Measurements from ENCODE around the gene OTX1.
"Not testable (repeated sequence)": the region's sequence is repeated elsewhere in the genome, so short reads cannot be mapped to it uniquely, and the experiment has no call there.

The OTX1 gene

DNA sequence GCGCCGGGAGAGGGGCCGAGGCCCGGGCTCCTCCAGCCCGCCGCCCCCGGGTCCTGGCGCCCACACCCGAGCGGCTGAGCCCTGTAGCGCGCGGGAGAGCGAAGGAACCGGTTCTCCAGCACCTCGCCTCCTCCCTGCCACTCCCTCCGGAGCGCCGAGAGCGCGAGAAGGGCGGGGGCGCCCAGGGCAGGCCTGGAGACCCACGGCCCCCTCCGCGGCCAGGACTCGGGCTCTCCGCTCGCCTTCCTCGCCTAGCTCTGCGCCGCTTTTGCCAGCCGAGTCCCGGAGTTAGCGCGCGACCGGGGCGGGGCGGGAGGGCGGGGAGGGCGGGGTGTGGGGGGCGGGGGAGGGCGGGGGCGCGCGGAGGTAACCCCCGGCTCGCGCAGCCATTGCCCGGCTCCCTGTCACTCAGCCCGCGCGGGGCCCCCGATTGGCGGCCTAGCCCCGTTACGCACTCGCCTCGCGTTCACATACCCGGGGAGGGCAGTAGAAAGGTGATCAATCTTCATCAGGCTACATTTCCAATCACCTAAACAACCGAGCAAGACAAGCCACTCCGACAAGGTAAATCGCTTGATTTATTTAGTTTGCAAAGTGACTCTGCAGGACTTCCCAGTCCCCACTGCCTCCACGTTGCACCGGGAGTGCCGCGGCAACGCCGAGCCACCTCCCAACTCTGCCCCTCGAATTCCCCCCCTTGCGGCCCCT, at the start of gene OTX1:
OTX1 (plus strand) TSS at position 497 of the 708 bp plus-strand sequence. CDS start 2,161 bp downstream, outside the sequence.
- DNase-seq: peak; percentile 81

- DNase-seq: no peak
Observed at GRCh38 chr2:63001576-63001975, 49.1 kb upstream of the OTX1 start.

DNA sequence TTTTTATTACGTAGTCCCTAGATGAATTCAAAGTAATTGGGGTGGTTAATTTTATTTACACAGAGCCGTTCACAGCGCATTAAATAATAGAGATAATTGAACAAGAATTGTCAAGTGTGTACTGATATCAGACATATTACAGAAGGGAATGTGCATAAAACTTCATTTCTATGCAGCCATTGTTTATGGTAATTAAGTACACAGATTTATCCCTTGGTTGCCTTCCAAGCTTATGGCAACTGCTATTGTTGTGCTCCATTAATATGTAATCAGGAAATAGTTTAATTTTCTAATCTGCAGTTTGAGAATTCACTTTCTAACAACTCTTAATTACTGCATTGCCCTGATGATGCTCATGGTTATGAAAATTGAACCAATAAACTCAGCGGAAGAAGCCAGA, 47.3 kb upstream of the OTX1 start:
- DNase-seq: no peak

DNA sequence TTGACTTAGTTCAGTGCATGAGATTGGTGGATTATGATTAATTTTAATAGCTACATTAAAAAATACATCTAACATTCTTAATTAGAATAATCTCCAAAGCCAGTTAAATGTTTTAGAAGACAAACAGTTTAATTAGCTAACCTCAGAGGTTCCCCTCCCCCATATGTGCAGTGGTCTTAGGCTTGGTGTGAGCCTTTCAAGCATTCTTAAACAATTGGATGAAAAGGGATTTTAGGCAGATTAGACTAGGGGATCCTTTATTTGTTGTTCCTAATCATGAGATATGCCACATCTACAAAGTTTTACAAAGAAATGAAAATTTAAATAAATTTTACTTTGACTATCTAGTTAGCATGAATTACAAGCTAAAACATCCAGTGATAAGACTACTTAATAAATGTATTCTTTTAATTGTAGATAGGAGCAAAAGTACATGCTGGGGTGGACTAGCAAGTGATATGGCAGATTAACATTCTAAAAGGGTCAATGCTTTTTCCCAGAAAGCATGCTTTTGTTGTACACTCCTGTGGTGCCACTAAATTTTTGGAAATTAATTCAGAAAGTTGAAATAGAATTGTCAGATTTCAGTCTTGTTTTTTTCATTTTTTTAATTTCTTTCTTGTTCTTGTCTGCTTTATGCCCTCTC, 42.7 kb upstream of the OTX1 start:
- DNase-seq: no peak

- DNase-seq: no peak
Observed at GRCh38 chr2:63008838-63009237, 41.8 kb upstream of the OTX1 start.

DNA sequence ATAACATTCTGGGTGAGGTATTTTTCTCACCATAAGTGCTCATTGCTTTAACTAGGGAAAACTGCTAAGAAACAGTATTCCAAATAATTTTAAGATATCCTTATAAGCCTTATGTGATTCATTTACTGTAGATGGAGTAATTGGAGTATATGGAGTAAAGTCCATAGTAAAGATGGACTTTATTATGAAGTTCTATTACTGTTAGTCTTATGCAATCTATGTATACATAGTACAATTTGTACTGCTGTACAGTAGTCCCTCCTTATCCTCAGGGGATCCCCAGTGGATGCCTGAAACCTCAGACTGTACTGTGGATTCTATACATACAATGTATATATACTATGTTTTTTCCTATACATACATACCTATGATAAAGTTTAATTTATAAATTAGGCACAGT, 41.1 kb upstream of the OTX1 start:
- DNase-seq: no peak

DNA sequence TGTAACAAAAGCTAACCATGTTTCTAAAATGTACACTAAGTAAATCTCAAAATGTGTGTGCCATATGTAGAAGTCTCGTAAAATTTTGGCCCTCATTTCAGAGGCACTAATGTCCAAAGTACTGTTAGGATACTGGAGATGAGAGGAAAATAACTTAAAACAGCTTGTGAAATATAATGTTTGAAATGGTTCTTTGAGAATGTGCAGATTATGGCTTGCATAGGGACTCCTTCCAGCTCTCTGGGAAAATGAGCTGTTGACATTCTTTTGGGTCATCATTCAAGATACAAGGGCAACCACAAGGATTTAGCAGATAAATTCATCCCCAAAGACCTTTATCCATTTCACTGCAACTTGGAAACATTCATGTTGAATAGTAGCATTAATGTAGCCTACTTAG, 38.1 kb upstream of the OTX1 start:
- no peak for DNase-seq

GRCh38 chr2:63013438-63013837, 37.2 kb upstream of the OTX1 start:
- no peak for DNase-seq

- no peak for DNase-seq
Observed at GRCh38 chr2:63015389-63015788, 35.2 kb upstream of the OTX1 start.

DNA sequence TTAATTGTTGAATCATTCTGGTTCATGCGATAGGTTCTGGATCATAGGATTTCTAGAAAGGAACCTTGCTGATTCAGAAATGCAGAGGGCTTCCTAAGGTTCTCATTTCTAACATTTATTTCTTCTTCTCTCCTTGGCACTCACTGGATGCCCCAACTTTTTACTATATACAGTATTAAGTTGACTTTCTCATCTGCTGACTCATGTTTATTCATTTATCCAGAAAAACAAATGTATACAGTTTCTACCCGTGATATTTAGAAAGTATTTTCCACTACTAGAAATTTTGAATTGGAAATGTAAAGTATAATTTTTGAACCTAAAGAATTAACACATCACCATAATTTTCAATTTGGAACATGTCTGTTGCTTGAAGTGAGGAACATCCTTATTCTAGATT, 32.2 kb upstream of the OTX1 start:
- no peak for DNase-seq

DNA sequence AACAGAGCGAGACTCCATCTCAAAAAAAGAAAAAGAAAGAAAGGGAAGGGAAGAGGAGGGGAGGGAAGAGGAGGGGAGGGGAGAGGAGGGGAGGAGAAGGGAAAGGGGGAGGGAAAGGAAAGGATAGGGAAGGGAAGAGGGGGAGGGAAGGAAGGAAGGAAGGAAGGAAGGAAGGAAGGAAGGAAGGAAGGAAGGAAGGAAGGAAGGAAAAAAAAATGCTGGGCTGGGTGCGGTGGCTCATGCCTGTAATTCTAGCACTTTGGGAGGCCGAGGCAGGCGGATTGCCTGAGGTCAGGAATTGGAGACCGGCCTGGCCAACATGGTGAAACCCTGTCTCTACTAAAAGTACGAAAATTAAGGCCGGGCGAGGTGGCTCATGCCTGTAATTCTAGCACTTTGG, 30.9 kb upstream of the OTX1 start:
- DNase-seq: not testable (repeated sequence)

- no peak for DNase-seq
Observed at GRCh38 chr2:63023444-63023843, 27.2 kb upstream of the OTX1 start.

GRCh38 chr2:63027220-63027619, 23.4 kb upstream of the OTX1 start:
- no peak for DNase-seq

- DNase-seq: no peak
Observed at GRCh38 chr2:63029058-63029457, 21.6 kb upstream of the OTX1 start.

GRCh38 chr2:63034526-63034925, 16.1 kb upstream of the OTX1 start:
- no peak for DNase-seq

DNA sequence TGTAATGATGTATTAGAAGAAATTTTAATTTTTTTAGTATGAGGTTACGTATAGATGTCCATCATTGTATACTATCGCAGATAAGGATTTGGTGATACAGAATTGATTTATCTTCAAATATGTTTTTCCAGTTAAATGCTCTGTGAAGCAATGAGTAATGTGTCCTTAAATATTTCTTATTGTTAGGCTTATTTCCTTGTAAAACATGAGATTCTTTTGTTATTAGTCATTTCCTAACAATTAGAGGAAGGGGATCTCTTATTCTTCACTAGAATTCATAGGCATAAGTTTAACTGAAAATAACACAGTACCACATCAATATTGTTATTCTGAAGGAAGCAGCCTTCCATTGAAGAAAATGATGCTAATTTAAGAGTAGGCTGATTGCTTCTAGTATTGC, 15.5 kb upstream of the OTX1 start:
- DNase-seq: no peak

GRCh38 chr2:63035660-63036059, 15.0 kb upstream of the OTX1 start:
- DNase-seq: no peak

- no peak for DNase-seq
Observed at GRCh38 chr2:63038034-63038433, 12.6 kb upstream of the OTX1 start.

DNA sequence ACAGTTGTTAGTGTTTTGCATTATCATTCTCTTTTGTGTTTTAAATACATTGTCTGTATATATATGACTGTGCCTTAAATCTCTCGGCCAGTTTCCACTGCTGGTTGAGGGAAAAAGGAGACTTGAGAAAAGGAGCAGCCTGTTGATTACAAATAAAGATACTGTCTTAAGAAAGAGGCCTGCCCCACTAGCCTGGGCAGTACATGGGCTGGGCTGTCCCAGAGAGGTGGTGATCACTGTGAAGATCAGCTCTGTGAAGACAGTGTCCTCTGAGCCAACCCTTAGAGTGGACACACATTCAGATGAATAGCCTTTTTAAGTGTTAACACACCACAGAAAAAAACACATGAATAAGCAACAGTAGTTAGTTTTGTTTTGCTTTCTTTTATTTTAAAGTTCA, 10.0 kb upstream of the OTX1 start:
- DNase-seq: no peak

DNA sequence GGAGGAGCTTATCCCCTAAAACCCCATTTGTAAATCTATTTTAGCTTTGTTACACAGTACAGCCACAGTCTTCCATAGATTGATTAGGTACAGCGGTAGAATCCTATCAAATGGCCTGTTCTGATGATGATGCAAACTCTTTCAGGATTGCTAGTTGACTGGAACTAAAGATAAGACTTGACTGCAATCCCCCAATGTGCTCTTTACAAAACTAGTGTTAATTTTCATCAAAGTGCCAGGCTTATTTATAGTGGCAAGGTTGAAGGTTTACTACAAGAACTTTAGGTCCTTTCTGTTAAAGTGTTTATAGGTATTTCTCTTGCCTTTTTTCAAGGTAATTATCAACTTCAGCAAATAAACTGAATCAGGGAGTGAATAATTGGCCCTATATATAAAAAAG, 9.0 kb upstream of the OTX1 start:
- no peak for DNase-seq

DNA sequence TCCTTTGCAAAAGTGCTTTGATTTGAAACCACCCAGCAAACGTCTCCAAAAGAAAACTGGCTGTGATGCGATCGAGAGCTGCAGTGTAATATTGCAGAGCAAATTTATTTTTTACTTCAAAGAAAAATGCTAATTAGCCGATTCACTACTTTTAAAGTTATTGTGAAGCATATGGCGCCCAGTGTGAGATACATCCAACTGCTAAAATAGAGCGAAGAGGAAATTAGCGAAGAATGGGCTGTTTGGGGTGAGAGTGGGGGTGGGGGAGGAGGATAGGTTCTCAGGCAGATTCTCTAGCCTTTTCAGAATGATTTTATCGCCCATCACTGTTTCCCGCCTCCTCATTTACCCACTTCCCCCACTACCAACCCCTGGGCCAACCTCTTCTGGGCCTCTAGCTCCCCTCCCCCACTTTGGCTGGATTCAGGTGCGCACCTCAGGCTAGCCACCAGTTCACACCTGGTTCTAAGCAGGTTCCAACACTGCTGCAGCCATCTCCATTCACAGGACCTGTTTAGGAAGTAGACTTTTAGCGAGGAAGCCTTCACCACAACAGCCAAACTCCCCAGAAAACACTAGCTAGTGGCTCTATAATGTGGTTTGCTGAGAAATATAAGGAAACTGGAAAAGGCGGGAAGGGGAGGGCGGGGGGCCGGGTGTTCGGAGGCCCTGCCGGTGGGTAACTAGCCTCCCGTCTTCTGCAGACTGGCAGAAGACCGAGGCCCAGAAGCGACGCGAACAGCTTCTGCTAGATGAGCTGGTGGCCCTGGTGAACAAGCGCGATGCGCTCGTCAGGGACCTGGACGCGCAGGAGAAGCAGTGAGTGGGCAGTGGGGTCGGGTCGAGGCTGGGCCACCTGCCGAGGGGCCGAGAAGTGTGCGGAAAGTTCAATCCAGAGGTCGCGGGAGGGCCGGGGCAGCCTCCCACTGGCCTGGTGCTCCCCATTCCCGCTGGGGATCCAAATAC, 6.0 kb upstream of the OTX1 start:
- no peak for DNase-seq

- DNase-seq: no peak
Observed at GRCh38 chr2:63046552-63046951, 4.1 kb upstream of the OTX1 start.

DNA sequence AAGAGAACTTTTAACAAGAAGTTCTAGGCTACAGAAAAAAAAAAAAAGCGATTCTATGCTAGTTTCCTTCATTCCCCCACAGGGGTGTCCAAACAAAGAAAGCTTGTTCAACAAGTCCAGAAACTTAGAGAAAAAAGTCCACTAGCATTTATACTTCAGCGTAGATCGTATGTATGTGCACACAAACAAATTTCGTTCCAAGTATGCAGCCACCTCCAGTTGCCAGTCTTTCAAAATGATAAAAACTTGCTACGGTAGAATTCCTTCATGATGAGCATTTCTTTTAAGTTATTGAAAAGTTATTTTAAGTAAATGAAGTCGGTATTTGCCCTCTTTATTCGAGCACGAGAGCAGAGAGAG, 3.7 kb upstream of the OTX1 start:
- DNase-seq: no peak
